PFSK-1 (cell line): Measurements from ENCODE around the gene PRODH.

Experiments used
- FOXP2 ChIP-seq: optimal IDR thresholded peaks from 2 replicates; pipeline ENCODE3; 2011; ENCODE audit warnings: borderline replicate concordance, control low read depth, inconsistent platforms; ENCODE audit not compliant: insufficient read depth; ENCODE audit errors: extremely low read length, extremely low read depth
- POLR2AphosphoS5 ChIP-seq: IDR thresholded peaks from 2 replicates; pipeline ENCODE4 v1.6.1; 2012; ENCODE audit warnings: low read depth, mild to moderate bottlenecking, control low read depth, low read length, moderate library complexity
- SIN3A ChIP-seq: IDR thresholded peaks from 2 replicates; pipeline ENCODE4 v1.6.1; 2012; ENCODE audit warnings: mild to moderate bottlenecking, low read length, moderate library complexity, borderline replicate concordance; ENCODE audit not compliant: insufficient read depth
- TAF1 ChIP-seq: IDR thresholded peaks from 2 replicates; pipeline ENCODE4 v1.6.1; 2012; ENCODE audit warnings: low read length, control low read depth, borderline replicate concordance; ENCODE audit not compliant: insufficient read depth

GRCh38 chr22:18954990-18955571 is 19.0 kb upstream of the PRODH start:
- TF ChIP-seq POLR2AphosphoS5 (no peak), TAF1 (no peak), SIN3A (no peak), FOXP2 (no peak)
